Neural progenitor cell (in vitro differentiated cells): ENCODE measurements around the gene ART1.

Experiments
- EZH2 ChIP-seq: fragments of 200-600 bp; sonication (generic); IDR thresholded peaks from 2 replicates; pipeline ENCODE4 v1.6.1; 2017; ENCODE audit warnings: antibody characterized with exemption, mild to moderate bottlenecking, moderate library complexity
- TF ChIP-seq, protein P1 (sequence below): fragments of 200-600 bp; sonication (generic); IDR thresholded peaks from 2 replicates; pipeline ENCODE4 v1.5.1; 2017; ENCODE audit warnings: antibody characterized with exemption, mild to moderate bottlenecking

DNA sequence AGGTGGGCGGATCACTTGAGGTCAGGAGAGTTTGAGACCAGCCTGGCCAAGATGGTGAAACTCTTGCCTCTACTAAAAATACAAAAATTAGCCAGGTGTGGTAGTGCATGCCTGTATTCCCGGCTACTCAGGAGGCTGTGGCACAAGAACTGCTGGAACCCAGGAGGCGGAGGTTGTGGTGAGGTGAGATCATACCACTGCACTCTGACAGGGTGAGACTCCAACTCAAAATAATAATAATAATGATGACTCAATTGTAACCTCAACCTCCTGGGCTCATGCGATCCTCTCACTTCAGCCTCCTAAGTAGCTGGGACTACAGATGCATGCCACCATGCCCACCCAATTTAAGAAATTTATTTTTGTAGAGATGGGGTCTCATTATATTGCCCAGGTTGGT lies 41.8 kb downstream of the ART1 start:
- TF ChIP-seq, protein P1, sequence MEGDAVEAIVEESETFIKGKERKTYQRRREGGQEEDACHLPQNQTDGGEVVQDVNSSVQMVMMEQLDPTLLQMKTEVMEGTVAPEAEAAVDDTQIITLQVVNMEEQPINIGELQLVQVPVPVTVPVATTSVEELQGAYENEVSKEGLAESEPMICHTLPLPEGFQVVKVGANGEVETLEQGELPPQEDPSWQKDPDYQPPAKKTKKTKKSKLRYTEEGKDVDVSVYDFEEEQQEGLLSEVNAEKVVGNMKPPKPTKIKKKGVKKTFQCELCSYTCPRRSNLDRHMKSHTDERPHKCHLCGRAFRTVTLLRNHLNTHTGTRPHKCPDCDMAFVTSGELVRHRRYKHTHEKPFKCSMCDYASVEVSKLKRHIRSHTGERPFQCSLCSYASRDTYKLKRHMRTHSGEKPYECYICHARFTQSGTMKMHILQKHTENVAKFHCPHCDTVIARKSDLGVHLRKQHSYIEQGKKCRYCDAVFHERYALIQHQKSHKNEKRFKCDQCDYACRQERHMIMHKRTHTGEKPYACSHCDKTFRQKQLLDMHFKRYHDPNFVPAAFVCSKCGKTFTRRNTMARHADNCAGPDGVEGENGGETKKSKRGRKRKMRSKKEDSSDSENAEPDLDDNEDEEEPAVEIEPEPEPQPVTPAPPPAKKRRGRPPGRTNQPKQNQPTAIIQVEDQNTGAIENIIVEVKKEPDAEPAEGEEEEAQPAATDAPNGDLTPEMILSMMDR = no peak
- no peak for TF ChIP-seq EZH2
